ENCODE measurements around the gene TPPP2. TPM values are rescaled to one million over a fixed set of nuclear protein-coding genes. Genes with fewer than 3 reads are reported as not detected.
A peak's percentile ranks its signal among the peaks of the same experiment; 100 is the strongest.

TPPP2 gene
- total and polyA plus RNA-seq, 2 of the 4 experiments (the other 2 are of a cell fraction) = not detected

GRCh38 chr14:20989471-20989786 is 40.6 kb upstream of the TPPP2 start:
- WGBS, 2 experiments (ENCODE audit: extremely low coverage in 2 of 2, insufficient read length in 1 of 2) = no CpG with 5 or more reads among the region's 11 CpGs
- DNase-seq (no peak), ATAC-seq (ENCODE audit: low read depth) (no peak)
- Histone ChIP-seq H3K23ac (ENCODE audit: low read depth, low read length) (no peak overlapping the region), H2BK20ac (ENCODE audit: low read depth, low read length) (no peak overlapping the region), H3K4me1 (ENCODE audit: control insufficient read depth, insufficient read depth, low read length) (peaks cover 8% of the 10 kb centered on the region), H3K4me2 (ENCODE audit: low read depth, low read length) (peak overlapping the region; percentile 85), H3K27ac (ENCODE audit: insufficient read depth, low read length) (peak overlapping the region; percentile 74; the same call in 1 of the 2 replicates), H3K36me3 (ENCODE audit: control insufficient read depth, insufficient read depth, low read length) (peaks cover 12% of the 10 kb centered on the region), H3K27me3 (ENCODE audit: control insufficient read depth, insufficient read depth, low read length) (no peaks in the 10 kb centered on the region), H4K8ac (ENCODE audit: low read depth in 2 of 2, low read length in 2 of 2) (peak overlapping the region; percentile 94 to 95; a peak in 3 of 4 replicates), H3K79me1 (ENCODE audit: low read depth in 1 of 2, low read length in 2 of 2) (peaks cover 6 to 28% of the 10 kb centered on the region in 2 experiments), H2AK5ac (ENCODE audit: low read depth, low read length) (no peak overlapping the region), H4K5ac (ENCODE audit: low read depth, low read length) (no peak overlapping the region), H3K18ac (ENCODE audit: low read depth, low read length) (peak overlapping the region; percentile 85; the same call in 1 of the 2 replicates), H4K20me1 (ENCODE audit: insufficient read depth, low read length) (no peaks in the 10 kb centered on the region), H3K9me1 (ENCODE audit: insufficient read depth, low read length) (peaks cover 16% of the 10 kb centered on the region), H2AFZ (replicated peaks; ENCODE audit: low read length, poor library complexity) (peak overlapping the region; percentile 92), H2BK15ac (ENCODE audit: low read depth, low read length) (0 out of 3 replicates have a peak overlapping the region, but pooled peaks have one; percentile 86), H3K56ac (ENCODE audit: extremely low read depth, insufficient read depth, low read length) (peak overlapping the region; percentile 84), H3K9me3 (ENCODE audit: control insufficient read depth, insufficient read depth, low read length) (no peaks in the 10 kb centered on the region), H3K4me3 (ENCODE audit: insufficient read depth, low read depth, low read length) (peak overlapping the region; percentile 19; the same call in 1 of the 2 replicates), H2BK5ac (ENCODE audit: low read depth, low read length, poor library complexity, severe bottlenecking) (peak overlapping the region; percentile 92), H2BK120ac (ENCODE audit: low read depth, low read length) (no peak overlapping the region), H3K14ac (replicated peaks; ENCODE audit: low read depth, low read length) (peak overlapping the region; percentile 95; the same call in 1 of the 2 replicates), H2AK9ac (replicated peaks; ENCODE audit: low read depth, low read length, poor library complexity) (no peak overlapping the region), H4K91ac (ENCODE audit: insufficient read depth, low read depth, low read length) (peak overlapping the region; percentile 97; the same call in 1 of the 2 replicates), H3K4ac (ENCODE audit: low read depth, low read length) (peak overlapping the region; percentile 98; the same call in 1 of the 2 replicates), H3K9ac (ENCODE audit: low read depth, low read length) (peak overlapping the region; percentile 68; the same call in 1 of the 2 replicates)
- dilution Hi-C loops (cut with HindIII; ENCODE audit: low sequenced_read_pairs, unreplicated experiment) (no loop called here), intact Hi-C loops (cut with micrococcal nuclease) (no loop called here), in situ Hi-C loops (cut with MboI; ENCODE audit: low sequenced_read_pairs) (loop anchor here (25.0 kb wide), 1 partner anchor 652 kb away; the partner anchor contains the start of genes CCNB1IP1 and PARP2)
- ChIA-PET POLR2A (ENCODE audit: unreplicated experiment) (no interaction called here), CTCF (interaction anchor here (1.8 kb wide), 1 partner anchor 18 kb away, joined by 7 read pairs; no protein-coding TSS in a partner anchor)
- TF ChIP-seq BHLHE40 (IDR thresholded peaks at IDR 0.05; ENCODE audit: low read depth, low read length) (no peak), MAFK (IDR thresholded peaks at IDR 0.05; ENCODE audit: low read depth, low read length) (no peak), POLR2A (IDR thresholded peaks at IDR 0.05; ENCODE audit: low read depth, low read length) (peak; percentile 75)
- no TSS peak for BruUV-seq (replicated peaks)

Data from IMR-90 (cell line).